Activated CD4-positive, alpha-beta T cell treated with anti-CD3 and anti-CD28 coated beads, Interleukin-2, amount 50 U/mL, for 48 hours (primary cell): ENCODE measurements around the gene PPM1A.
A peak's percentile ranks its signal among the peaks of the same experiment; 100 is the strongest.

Experiments used
- DNase-seq, 2 experiments: peaks; one replicate each; pipeline ENCODE4 v3.0.0-alpha.2; 2020

PPM1A gene

DNA sequence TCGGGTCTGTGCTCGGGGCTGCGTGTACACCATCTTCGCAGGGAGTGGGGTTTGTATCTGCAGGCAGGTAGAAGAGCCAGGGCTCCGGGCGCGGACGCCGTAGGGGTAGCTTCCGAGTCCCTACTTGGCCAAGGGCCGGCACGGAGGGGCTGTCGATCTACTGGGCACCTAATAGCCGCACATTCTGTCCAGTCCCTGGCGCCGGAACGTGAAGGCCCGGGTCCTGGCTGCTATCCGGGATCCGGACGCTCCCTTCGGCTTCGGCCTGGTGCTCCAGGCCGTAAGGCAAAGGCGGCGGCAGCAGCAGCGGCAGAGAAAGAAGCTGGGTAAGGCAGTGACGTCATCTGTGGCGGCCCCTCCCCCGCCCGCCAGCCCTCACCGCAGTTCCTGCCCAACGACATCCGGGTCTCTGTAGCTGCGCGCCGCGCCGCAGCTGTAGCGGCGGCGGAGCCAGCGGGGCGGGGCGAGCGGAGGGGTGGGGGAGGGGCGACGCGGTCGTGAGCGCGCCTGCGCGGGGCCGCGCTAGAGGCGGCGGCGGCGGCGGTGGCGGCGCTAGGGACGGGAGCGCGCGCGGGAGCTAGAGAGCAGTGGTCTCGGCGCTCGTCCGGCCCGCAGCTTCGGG is at the start of gene PPM1A:
TSS of gene PPM1A (plus strand) at position 525 of the 622 bp plus-strand sequence. CDS start 33,483 bp downstream, outside the sequence.
- peak; percentile 93 to 94 for DNase-seq

GRCh38 chr14:60199321-60199720 is 49.7 kb upstream of the PPM1A start:
- no peak for DNase-seq

GRCh38 chr14:60204104-60204842 is 44.7 kb upstream of the PPM1A start:
- DNase-seq: no peak

DNA sequence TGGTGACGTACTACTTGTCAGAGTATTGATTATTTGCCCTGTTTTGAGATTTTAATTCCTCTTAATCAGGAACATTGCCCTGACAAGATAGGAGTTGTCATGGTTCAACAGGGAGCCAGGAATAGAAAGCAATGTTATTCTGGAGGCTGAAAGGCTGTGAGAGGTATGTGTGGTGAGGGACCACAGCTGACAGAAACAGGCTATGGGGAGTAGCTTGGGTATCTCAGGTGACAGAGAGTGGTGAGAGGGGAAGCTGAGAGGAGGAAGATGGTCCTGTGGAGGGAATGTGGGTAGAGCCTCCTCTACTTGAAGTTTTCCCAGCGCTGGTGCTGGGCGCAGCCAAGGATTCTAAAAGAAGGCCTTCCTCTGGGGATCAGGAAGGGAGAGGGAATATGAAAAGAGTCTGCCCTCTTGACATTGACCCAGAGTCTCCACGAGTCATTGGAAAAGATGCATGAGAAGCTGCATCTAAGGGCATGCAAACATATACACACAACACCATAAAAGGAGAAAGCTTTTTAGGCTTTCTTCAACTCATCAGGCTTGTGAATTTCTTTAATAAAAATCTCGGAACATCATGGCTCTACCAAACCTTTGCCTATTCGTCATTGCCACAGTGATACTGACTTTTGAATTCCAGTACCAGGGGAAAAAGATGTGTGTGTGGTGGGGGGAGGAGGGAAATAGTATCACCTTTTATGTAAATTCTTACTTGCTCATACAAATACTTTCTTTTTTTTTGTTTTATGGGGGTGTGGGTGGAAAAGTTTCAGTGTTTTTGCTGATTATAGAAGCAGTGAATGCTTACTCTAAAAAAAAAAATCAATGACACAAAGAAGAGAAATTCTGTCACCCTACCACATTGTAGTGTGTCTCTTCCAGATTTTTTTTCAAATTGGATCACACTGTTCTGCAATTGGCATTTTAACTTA is 43.9 kb upstream of the PPM1A start:
- DNase-seq: no peak

DNA sequence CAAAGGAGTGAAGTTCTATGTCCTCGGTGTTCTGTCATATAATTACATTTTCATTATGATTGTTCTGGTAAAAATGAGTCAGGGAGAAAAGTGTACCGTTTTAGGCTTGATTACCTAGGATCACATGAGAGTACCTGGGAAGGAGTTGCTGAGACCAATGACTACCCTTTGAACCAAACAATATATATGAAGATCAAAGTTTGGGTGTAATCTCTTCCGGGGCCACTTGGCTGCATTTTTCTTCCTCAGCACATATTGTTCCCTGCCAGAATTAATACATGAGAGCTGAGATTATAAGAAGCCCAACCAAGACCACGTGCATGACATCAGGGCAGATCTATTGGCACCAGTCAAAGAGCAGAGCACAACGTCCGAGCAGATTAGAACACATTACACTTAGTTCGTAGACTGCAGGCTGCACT is 42.8 kb upstream of the PPM1A start:
- no peak for DNase-seq

DNA sequence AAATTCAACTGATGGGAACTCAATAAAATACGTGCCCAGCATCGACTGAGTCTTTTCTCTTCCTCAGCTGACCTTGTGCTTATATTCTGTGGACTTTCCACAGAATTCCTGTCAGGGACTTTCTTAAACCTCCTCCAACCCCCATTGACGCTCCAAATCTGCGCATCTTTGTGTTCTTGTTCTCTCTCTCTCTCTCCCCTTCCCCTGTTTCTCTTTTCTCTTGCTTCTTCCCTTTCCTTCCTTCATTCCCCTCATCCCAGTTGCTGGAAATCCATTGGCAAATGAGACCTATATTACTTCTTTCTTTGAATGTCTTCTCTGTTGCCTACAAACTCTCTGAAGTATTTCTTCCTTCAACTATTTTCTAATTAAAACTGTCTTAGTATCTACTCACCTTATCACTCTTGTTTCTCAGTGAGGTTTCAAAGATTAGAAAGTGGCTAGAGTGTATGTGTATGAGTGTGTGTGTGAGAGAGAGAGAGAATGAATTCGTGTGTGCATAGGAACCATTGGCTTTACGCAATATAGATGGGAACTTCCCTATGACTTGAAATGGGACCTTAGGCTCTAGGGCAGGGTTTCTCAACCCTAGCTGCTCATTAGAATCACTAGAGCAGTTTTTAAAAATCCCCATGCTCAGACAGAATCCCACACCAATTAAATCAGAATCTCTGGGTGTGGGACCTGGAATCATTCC is 42.0 kb upstream of the PPM1A start:
- no peak for DNase-seq

GRCh38 chr14:60210703-60211102 is 38.3 kb upstream of the PPM1A start:
- no peak for DNase-seq

- DNase-seq: no peak
Measured at GRCh38 chr14:60211153-60211552, 37.9 kb upstream of the PPM1A start.

DNA sequence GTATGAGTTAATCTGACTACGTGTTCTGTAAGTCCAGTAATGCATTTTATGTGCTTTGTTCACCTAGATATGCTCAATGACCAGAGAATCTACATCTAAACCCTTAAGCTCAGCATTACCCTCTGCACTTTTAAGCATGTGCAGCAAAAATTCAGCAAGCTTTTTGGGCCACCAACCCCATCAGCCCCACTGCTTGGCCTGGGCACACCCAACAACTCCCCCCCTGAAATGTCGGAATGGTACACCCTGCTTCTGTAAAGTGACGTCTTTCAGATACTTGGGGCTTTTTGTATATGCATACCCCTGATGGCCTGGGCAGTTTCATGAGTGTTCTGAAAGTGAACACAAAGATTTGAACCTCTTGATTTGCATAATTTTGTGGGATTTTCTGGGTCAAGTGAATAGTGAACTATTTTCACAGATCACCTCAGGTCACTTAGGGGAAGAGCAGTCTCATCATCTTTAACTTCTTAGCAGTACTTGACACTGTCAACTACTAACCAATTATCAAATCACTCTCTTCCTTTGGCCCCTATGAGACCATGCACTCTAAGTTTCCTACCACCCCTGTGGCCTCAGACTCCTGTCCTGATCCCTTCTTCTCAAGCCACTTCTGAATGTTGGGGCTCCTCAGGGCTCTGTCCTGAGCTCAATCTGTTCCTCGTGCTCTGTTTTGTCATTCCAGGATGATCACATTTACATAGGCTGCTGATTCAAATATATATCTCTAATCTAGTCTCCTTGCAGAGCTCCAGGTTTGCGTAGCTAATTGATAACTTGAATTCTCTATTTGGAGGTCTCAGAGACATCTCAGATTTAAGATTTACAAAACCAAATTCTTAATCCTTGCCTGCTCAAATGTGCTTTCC is 36.3 kb upstream of the PPM1A start:
- no peak for DNase-seq

DNA sequence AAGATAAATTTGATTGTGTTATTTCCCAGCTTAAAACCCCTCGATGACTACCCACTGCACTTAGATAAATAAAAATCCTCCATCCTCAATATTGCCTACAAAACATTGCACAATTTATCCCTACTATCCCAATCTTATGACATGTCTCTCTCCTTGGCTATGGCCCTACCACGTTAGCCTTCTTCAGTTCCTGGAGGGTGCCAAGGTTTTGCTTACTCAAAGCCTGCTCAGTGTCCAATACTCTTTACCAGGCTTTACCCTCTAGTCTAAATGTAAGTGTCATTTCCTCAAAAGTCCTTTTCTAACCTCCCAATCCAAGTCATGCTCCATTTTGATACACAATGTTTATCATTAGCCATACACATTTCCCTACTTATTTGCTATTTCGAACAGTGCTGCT is 35.0 kb upstream of the PPM1A start:
- no peak for DNase-seq

DNA sequence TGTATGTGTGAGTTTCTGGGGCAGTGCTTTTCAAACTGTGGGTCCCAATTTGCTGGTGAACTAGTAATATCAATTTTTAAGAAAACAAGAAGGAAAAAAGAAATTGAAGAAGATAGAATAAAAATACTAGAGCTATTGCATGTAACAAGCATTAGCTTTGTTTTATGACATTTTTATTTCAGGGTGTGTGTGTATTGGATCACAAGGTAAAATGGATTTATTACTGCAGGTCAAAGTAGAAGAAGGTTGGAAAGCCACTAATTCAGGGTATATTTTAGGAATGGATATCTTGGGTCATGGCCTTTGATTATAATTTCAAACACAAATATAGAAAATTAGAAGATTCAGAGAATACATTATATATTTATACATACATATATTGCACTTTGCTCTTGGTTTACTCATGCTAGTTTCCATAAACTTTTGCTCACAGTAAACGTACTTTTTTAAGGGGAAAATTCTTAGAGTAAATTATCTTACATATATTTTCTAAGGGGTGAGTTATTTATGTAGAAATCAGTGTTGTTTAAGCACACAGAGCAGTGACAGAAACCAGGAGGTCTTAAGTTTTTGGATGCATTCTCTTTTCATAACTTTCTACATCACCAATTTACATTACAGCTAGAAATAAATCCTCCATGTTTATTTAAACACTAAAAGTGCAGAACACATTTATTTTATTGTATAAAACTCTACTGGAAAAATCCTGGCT is 34.5 kb upstream of the PPM1A start:
- DNase-seq: no peak

DNA sequence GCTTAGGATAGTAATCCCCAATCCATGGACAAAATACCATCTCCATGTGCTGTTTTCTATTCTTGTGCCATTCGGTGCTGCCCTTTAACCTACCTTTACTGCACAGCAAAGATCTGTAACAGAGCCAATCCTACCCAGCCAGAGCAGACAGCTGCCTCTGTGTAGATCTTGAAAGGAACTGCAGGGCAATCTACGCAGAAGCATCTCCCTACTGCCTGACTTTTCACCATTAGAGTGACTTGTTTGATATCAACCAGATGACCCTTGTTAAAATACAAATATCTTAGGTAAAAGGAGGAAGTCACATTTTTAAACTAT is 33.9 kb upstream of the PPM1A start:
- DNase-seq: no peak

DNA sequence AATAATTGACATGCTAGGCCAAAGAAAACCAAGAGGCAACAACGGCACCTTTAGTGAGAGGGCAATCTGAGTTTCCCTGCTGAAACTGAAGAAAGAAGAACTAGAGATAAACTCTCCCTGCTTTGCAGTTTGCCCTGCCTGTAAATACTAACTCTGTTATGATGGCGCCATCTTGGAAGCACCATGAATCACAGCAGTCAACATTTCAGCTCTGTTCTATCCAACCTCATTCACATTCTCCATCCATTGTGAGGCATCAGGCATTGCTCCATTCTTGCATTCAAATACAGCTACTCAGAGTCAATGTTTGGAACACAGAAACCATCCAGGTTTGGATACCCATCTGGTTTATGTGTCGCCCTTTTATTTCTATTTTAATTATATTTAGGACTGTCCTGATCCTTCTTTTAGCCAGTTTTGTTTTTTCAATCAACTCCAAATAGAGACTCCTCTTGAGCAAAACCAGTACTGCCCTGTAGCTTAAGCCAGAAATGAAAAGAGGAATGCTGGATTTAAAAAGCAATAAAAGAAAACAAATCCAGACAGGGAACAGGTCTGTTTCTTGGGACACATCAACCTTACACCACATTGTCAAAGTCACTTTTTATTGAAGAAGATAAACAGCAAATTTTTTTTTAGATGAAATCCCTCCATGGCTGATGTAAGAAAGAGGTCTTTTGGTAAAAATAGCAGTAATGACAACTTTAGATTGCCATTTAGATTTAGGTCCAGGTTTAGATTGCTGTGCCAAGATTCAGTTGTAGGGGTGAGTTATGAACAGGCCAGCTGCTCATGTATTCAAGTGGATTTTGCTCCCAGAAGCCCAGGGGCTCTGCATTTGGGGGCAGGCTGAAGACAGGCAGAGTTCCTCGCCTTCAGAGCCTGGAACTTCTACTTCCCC is 33.3 kb upstream of the PPM1A start:
- no peak for DNase-seq

- DNase-seq: no peak
Measured at GRCh38 chr14:60217713-60218112, 31.3 kb upstream of the PPM1A start.

GRCh38 chr14:60220084-60220483 is 28.9 kb upstream of the PPM1A start:
- DNase-seq: no peak

DNA sequence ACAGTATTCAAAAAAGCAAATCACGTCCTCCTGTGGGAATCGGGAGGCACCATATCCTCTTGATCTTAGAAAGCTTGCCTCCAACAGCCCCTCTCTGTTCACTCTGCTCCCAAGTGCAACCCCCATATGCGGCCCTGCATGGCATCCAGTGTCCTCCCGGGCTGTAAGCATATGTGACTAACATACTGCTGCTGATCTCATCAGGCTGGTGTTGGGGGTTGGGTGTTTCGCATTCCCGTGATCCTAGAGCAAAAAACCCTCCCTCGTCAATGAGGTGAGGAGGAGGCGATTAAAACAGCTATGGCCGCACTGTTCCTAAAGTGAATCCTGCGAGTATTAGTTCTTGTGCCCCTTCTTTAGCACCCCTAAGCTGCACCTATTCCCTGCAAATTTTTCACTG is 28.1 kb upstream of the PPM1A start:
- DNase-seq: no peak

- no peak for DNase-seq
Measured at GRCh38 chr14:60221457-60221856, 27.6 kb upstream of the PPM1A start.

DNA sequence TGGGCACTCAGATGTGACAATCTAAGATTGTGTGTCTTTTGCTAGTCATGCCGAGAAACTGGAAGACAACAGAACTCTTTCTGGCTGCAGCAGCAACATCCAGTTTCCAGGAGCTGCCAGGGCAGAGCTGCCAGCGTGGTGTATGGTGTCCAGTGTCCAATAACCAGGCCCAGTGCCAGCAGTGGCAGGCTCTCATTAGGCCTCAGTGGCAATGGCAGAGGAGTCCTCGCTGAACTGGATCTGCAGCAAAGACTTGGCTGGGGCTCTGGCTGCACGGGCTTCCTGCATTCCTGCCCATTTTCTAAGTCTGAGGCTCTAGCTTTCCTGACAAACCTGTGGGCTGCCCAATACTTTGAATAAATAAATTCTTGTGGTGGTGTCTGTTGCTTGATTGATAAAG is 26.2 kb upstream of the PPM1A start:
- no peak for DNase-seq

DNA sequence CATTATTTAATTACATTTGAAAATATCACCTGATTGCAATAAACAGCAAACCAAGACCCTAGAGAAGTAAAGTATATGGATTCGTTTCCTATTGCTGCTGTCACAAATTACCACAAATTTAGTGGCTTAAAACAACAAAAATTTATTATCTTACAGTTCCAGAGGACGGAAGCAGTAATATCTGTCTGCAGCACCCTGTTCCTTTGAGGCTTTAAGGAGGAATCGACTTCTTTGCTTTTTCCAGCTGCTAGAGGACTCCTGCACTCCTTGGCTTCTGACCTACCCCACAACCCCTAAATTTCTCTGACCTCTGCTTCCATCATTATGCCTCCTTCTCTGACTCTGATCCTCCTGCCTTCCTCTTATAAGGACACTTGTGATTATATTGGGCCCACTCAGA is 23.8 kb upstream of the PPM1A start:
- DNase-seq: no peak

DNA sequence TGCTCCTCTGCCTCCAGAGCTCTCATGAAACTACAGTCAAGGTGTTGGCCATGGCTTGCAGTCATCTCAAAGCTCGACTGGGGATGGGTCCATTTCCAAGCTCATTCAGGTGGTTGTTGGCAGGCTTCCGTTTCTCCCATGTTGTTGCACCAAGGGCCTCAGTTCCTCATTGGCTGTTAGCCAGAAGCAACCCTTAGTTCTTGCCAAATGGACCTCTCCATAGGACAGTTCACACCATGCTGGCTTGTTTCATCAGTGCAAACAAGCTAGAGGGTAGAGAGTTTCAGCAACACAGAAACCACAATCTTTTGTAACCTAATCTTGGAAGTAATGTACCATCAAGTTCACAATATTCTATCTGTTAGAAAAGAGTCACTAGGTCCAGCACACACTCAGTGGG is 22.7 kb upstream of the PPM1A start:
- DNase-seq: no peak
